Stimulated activated CD4-positive, alpha-beta T cell treated with anti-CD3 and anti-CD28 coated beads, Interleukin-12 subunit alpha, Interleukin-12 subunit beta, amount 100 ng/mL, for 24 hours (primary cell): ENCODE data around the gene CS.
A peak's percentile ranks its signal among the peaks of the same experiment; 100 is the strongest.

Source experiments
- DNase-seq, 2 experiments: peaks; one replicate each; pipeline ENCODE4 v3.0.0-alpha.2; 2020; ENCODE audit warnings: low read depth in 2 of 2

Gene CS

GRCh38 chr12:56248711-56249110, 51.4 kb downstream of the CS start:
- no peak for DNase-seq

- DNase-seq: no peak
Measured at GRCh38 chr12:56247923-56248322, 52.2 kb downstream of the CS start.

- no peak for DNase-seq
Measured at GRCh38 chr12:56244494-56244893, 55.6 kb downstream of the CS start.

GRCh38 chr12:56243731-56244181, 56.4 kb downstream of the CS start:
- DNase-seq: no peak

- DNase-seq: no peak
Measured at GRCh38 chr12:56242986-56243385, 57.1 kb downstream of the CS start.

GRCh38 chr12:56241424-56242303, 58.5 kb downstream of the CS start:
- DNase-seq: no peak

- no peak for DNase-seq
Measured at GRCh38 chr12:56237552-56237951, 62.6 kb downstream of the CS start.

GRCh38 chr12:56236985-56237384, 63.1 kb downstream of the CS start:
- no peak for DNase-seq

GRCh38 chr12:56236091-56236490, 64.0 kb downstream of the CS start:
- DNase-seq: no peak

- DNase-seq: no peak
Measured at GRCh38 chr12:56234746-56235436, 65.2 kb downstream of the CS start.

GRCh38 chr12:56231184-56231582, 68.9 kb downstream of the CS start:
- DNase-seq: no peak

GRCh38 chr12:56230432-56231183, 69.5 kb downstream of the CS start:
- no peak for DNase-seq

- DNase-seq: no peak
Measured at GRCh38 chr12:56229916-56230431, 70.2 kb downstream of the CS start, which contains the start of gene SLC39A5. Gene SLC39A5, plus strand, starts transcription at chr12:56230051. Its CDS starts 1,224 bp downstream, at chr12:56231275.

GRCh38 chr12:56229082-56229481, 71.0 kb downstream of the CS start:
- no peak for DNase-seq

- no peak for DNase-seq
Measured at GRCh38 chr12:56224954-56225353, 75.2 kb downstream of the CS start.

GRCh38 chr12:56224102-56224701, 75.9 kb downstream of the CS start, which contains the start of gene NABP2:
Gene NABP2, plus strand, starts transcription at chr12:56224342. Its CDS starts 515 bp downstream, at chr12:56224857.
- peak; percentile 90 to 94 for DNase-seq

GRCh38 chr12:56223571-56224101, 76.5 kb downstream of the CS start:
- DNase-seq: no peak

GRCh38 chr12:56222531-56222895, 77.6 kb downstream of the CS start:
- DNase-seq: no peak

- DNase-seq: peak; percentile 89 to 92
Measured at GRCh38 chr12:56221757-56222530, 78.2 kb downstream of the CS start, which contains the start of gene RNF41. Gene RNF41, minus strand, starts transcription at chr12:56221922. Its CDS starts 7,875 bp downstream, at chr12:56214047.
